ENCODE results near the gene ZNF695. TPM values are rescaled to one million over a fixed set of nuclear protein-coding genes. Genes with fewer than 3 reads are reported as not detected.
A peak's percentile ranks its signal among the peaks of the same experiment; 100 is the strongest.
"Not testable (repeated sequence)": the region's sequence is repeated elsewhere in the genome, so short reads cannot be mapped to it uniquely, and the experiment has no call there.

The ZNF695 gene
- under 1 TPM; 0.23 to 0.82 TPM for total RNA-seq

DNA sequence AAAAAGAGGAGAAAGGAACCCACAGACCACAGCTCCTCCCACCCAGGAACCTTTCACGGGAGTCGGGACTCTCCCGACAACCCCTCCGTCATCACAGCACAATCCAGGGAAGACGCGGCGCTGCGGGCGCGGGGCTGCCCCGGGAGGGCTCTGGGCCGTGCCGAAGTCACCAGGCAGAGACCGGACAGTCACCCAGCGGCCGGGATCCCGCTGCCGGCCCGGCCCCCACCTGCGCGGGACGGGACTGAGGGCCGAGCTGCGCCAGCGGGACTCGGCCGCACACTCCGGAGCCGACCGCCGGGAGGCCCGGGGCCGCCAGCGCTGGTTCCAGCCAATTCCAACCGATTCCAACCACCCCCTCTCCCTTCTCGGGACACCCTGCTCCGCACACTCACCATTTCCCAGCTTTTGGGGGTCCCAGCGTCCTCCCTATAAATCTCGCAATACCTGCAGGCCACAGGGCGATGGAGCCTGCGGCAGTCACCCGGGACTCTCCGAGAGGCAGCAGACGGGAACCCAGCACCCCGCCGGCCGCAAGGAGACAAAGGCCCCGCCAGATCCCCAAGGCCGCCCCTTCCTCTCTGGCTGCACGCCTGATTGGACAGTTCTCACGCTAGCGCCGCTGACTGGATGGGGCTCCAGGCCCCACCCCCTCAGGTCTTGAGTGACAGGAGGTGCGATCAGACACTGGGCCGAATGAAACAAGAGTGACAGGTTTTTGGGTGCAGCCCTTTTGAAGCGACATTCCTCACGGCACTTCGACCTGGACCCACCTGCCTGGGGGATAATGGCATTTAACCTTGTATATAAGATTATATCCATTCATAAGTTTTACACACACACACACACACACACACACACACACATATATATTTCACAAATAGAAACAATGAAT is at the start of gene ZNF695:
ZNF695 (minus strand) TSS at position 547 of the 895 bp plus-strand sequence; CDS start at position 398, 149 bp downstream.
- Mint-ChIP-seq H3K36me3 (peaks cover 6% of the 10 kb centered on the region), H3K27me3 (peaks cover 19% of the 10 kb centered on the region), H3K4me1 (no peaks in the 10 kb centered on the region), H3K9me3 (ENCODE audit: low read depth) (peaks cover 5% of the 10 kb centered on the region), H3K4me3 (peak within 1 kb of the TSS; percentile 65), H3K27ac (no peak within 1 kb of the TSS)
- DNase-seq = peak; percentile 65
- CTCF ChIA-PET = no interaction called here
- ATAC-seq = peak; percentile 80

GRCh38 chr1:247056071-247056470 is 48.2 kb upstream of the ZNF695 start:
- CTCF ChIA-PET = no interaction called here
- peaks cover 36% of the 10 kb centered on the region for H3K9me3 Mint-ChIP-seq (ENCODE audit: low read depth)
- ATAC-seq (no peak), DNase-seq (no peak)
- peaks cover 9% of the 10 kb centered on the region for H3K4me1 Mint-ChIP-seq
- H3K27me3 Mint-ChIP-seq = no peaks in the 10 kb centered on the region
- no peak overlapping the region for H3K27ac Mint-ChIP-seq
- H3K36me3 Mint-ChIP-seq = peaks cover 36% of the 10 kb centered on the region
- no peak overlapping the region for H3K4me3 Mint-ChIP-seq

- DNase-seq = no peak
- Mint-ChIP-seq H3K9me3 (ENCODE audit: low read depth) (peaks cover 38% of the 10 kb centered on the region), H3K36me3 (peaks cover 38% of the 10 kb centered on the region), H3K4me1 (peaks cover 9% of the 10 kb centered on the region), H3K27ac (no peak overlapping the region), H3K4me3 (no peak overlapping the region), H3K27me3 (no peaks in the 10 kb centered on the region)
- no peak for ATAC-seq
- CTCF ChIA-PET = no interaction called here
Measured at GRCh38 chr1:247054992-247055415, 47.1 kb upstream of the ZNF695 start.

DNA sequence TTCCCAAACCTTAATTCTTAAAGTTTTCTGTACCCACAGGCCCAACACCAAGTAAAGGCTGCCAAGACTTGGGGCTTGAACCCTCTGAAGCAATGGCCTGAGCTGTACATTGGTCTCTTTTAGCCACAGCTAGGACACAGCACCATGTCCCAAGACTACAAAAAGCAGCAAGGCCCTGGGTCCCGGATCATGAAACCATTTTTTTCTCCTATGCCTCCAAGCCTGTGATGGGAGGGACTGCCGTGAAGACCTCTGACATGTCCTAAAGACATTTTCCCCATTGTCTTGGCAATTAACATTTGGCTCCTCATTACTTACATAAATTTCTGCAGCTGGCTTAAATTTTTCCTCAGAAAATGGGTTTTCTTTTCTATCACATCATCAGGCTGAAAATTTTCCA is 39.8 kb upstream of the ZNF695 start:
- no peaks in the 10 kb centered on the region for H3K4me1 Mint-ChIP-seq
- peaks cover 21% of the 10 kb centered on the region for H3K36me3 Mint-ChIP-seq
- peaks cover 38% of the 10 kb centered on the region for H3K9me3 Mint-ChIP-seq (ENCODE audit: low read depth)

GRCh38 chr1:247047260-247047659 is 39.4 kb upstream of the ZNF695 start:
- Mint-ChIP-seq H3K9me3 (ENCODE audit: low read depth) (peaks cover 36% of the 10 kb centered on the region), H3K4me1 (no peaks in the 10 kb centered on the region), H3K27me3 (no peaks in the 10 kb centered on the region), H3K36me3 (peaks cover 23% of the 10 kb centered on the region), H3K27ac (no peak overlapping the region), H3K4me3 (no peak overlapping the region)
- CTCF ChIA-PET = no interaction called here
- DNase-seq (no peak), ATAC-seq (no peak)

More for the DNA sequence above, 39.8 kb upstream of the ZNF695 start:
- no peaks in the 10 kb centered on the region for H3K27me3 Mint-ChIP-seq
- ATAC-seq (no peak), DNase-seq (no peak)
- H3K27ac Mint-ChIP-seq = no peak overlapping the region
- no peak overlapping the region for H3K4me3 Mint-ChIP-seq
- CTCF ChIA-PET = no interaction called here

GRCh38 chr1:247043406-247043805 is 35.5 kb upstream of the ZNF695 start:
- peaks cover 33% of the 10 kb centered on the region for H3K9me3 Mint-ChIP-seq (ENCODE audit: low read depth)
- peaks cover 27% of the 10 kb centered on the region for H3K36me3 Mint-ChIP-seq
- no peak for DNase-seq
- no peaks in the 10 kb centered on the region for H3K27me3 Mint-ChIP-seq
- ATAC-seq = no peak
- H3K4me1 Mint-ChIP-seq = no peaks in the 10 kb centered on the region
- no peak overlapping the region for H3K27ac Mint-ChIP-seq
- no peak overlapping the region for H3K4me3 Mint-ChIP-seq
- CTCF ChIA-PET = no interaction called here

DNA sequence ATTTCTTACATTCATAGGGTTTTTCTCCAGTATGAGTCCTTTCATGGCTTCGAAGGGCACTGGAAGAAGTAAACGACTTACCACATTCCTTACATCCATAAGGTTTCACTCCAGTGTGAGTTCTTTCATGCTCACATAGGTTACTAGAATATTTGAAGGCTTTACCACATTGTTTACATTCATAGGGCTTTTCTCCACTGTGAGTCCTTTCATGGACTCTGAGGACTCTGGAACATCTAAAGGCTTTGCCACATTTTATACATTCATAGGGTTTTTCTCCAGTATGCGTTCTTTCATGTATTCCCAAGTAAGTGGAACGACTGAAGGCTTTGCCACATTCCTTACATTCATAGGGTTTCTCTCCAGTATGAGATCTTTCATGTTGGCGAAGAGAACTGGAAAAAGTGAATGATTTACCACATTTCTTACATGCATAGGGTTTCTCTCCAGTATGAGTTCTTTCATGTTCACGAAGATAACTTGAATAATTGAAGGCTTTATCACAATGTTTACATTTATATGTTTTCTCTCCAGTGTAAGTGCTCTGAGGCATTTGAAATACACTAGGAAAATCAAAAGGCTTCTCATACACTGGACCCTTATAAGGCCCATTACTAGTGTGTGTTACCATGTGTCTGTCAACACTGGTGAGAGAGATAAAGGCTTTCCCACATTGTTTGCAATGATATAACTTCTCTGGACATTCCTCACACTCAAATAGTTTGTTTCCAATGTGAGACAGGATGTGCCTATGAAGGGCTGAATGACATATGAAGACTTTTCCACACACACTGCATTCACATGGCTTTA is 29.9 kb upstream of the ZNF695 start:
- no peak for ATAC-seq
- H3K36me3 Mint-ChIP-seq = peaks cover 52% of the 10 kb centered on the region
- H3K9me3 Mint-ChIP-seq (ENCODE audit: low read depth) = peaks cover 43% of the 10 kb centered on the region
- no peaks in the 10 kb centered on the region for H3K4me1 Mint-ChIP-seq
- no peak overlapping the region for H3K4me3 Mint-ChIP-seq
- no peaks in the 10 kb centered on the region for H3K27me3 Mint-ChIP-seq
- CTCF ChIA-PET = no interaction called here
- H3K27ac Mint-ChIP-seq = no peak overlapping the region
- no peak for DNase-seq

- H3K27ac Mint-ChIP-seq, H3K27me3 Mint-ChIP-seq, H3K4me3 Mint-ChIP-seq, ATAC-seq, CTCF ChIA-PET, H3K4me1 Mint-ChIP-seq, DNase-seq: not testable (repeated sequence)
- H3K36me3 Mint-ChIP-seq = peaks cover 31% of the 10 kb centered on the region
- H3K9me3 Mint-ChIP-seq (ENCODE audit: low read depth) = peaks cover 31% of the 10 kb centered on the region
Measured at GRCh38 chr1:247032306-247032705, 24.4 kb upstream of the ZNF695 start.

GRCh38 chr1:247024658-247025057 is 16.8 kb upstream of the ZNF695 start:
- CTCF ChIA-PET, H3K27me3 Mint-ChIP-seq, H3K27ac Mint-ChIP-seq: not testable (repeated sequence)

DNA sequence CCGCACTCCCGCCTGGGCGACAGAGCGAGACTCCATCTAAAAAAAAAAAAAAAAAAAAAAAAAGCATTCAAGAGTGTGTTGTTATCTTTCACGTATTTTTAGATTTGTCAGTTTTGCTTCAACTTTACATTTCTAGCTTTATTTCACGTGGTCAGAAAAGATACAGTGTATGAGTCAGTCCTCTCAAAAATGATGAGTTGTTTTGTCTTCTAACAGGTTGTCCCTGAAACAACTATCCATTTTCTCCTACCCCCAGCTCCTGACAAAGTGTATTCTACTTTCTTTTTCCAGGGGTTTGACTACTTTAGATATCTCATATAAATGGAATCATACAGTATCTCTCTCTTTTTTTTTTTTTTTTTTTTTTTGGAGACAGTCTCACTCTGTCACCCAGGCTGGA is 5.5 kb upstream of the ZNF695 start:
- no peaks in the 10 kb centered on the region for H3K4me1 Mint-ChIP-seq
- peaks cover 3% of the 10 kb centered on the region for H3K27me3 Mint-ChIP-seq
- H3K4me3 Mint-ChIP-seq = no peak overlapping the region
- peaks cover 4% of the 10 kb centered on the region for H3K36me3 Mint-ChIP-seq
- H3K9me3 Mint-ChIP-seq (ENCODE audit: low read depth) = peaks cover 6% of the 10 kb centered on the region
- DNase-seq (no peak), ATAC-seq (no peak)
- CTCF ChIA-PET = no interaction called here
- no peak overlapping the region for H3K27ac Mint-ChIP-seq

More at GRCh38 chr1:247024658-247025057, 16.8 kb upstream of the ZNF695 start:
- H3K4me1 Mint-ChIP-seq, ATAC-seq, DNase-seq, H3K36me3 Mint-ChIP-seq, H3K4me3 Mint-ChIP-seq: not testable (repeated sequence)
- peaks cover 24% of the 10 kb centered on the region for H3K9me3 Mint-ChIP-seq (ENCODE audit: low read depth)

DNA sequence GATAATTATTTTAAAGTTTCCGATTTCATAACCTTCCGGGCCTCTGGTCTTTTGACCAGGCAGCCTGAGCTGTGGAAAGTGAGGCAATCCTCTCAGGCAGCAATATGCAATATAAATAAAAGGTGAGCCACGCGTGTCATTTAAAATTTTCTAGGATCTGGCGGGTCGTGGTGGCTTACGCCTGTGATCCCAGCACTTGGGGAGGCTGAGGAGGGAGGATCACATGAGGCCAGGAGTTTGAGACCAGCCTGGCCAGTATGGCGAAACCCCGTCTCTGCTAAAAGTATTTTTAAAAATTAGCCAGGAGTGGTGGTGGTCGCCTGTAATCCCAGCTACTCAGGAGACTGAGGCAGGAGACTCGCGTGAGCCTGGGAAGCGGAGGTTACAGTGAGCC is 546 bp upstream of the ZNF695 start:
- no peak overlapping the region for H3K4me3 Mint-ChIP-seq
- CTCF ChIA-PET = no interaction called here
- no peak overlapping the region for H3K27ac Mint-ChIP-seq
- peaks cover 6% of the 10 kb centered on the region for H3K36me3 Mint-ChIP-seq
- ATAC-seq (no peak), DNase-seq (no peak)
- no peaks in the 10 kb centered on the region for H3K4me1 Mint-ChIP-seq
- peaks cover 19% of the 10 kb centered on the region for H3K27me3 Mint-ChIP-seq
- peaks cover 5% of the 10 kb centered on the region for H3K9me3 Mint-ChIP-seq (ENCODE audit: low read depth)

DNA sequence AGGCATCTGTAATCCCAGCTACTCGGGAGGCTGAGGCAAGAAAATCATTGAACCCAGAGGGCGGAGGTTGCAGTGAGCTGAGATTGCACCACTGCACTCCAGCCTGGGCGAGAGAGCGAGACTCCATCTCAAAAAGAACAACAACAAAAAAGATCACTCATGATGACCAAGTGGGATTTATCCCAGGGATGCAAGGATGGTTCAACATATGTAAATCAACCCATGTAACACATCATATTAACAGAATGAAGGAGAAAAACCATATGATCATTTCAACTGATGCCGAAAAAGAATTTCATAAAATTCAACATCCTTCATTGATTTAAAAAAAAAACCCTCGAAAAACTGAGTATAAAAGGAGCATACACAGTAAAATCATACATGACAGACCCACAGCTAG is 3.8 kb downstream of the ZNF695 start:
- CTCF ChIA-PET, H3K27ac Mint-ChIP-seq, ATAC-seq, DNase-seq, H3K36me3 Mint-ChIP-seq, H3K4me3 Mint-ChIP-seq, H3K4me1 Mint-ChIP-seq: not testable (repeated sequence)
- H3K9me3 Mint-ChIP-seq (ENCODE audit: low read depth) = peaks cover 15% of the 10 kb centered on the region
- H3K27me3 Mint-ChIP-seq = peaks cover 19% of the 10 kb centered on the region

DNA sequence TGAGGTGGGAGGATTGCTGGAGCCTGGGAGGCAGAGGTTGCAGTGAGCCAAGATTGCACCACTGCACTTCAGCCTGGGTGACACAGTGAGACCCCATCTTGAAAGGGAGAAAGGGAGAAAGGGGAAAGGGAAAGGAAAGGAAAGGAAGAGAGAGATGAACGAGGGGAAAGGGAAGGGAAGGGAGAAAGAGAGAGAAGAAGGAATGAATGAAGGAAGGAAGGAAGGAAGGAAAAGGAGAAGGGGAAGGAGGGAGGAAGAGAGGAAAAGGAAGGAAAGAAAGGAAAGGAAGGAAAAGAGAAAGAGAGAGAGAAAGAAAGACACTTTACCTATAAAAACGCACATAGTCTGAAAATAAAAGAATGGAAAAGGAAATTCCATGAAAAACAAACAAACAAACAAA is 18.0 kb downstream of the ZNF695 start:
- CTCF ChIA-PET = no interaction called here
- DNase-seq (no peak), ATAC-seq (no peak)
- H3K9me3 Mint-ChIP-seq (ENCODE audit: low read depth) = peaks cover 47% of the 10 kb centered on the region
- H3K4me3 Mint-ChIP-seq = no peak overlapping the region
- peaks cover 19% of the 10 kb centered on the region for H3K36me3 Mint-ChIP-seq
- H3K27me3 Mint-ChIP-seq = no peaks in the 10 kb centered on the region
- H3K27ac Mint-ChIP-seq = no peak overlapping the region
- H3K4me1 Mint-ChIP-seq = no peaks in the 10 kb centered on the region

- Mint-ChIP-seq H3K9me3 (ENCODE audit: low read depth) (peaks cover 47% of the 10 kb centered on the region), H3K27me3 (no peaks in the 10 kb centered on the region), H3K27ac (no peak overlapping the region), H3K36me3 (peaks cover 19% of the 10 kb centered on the region), H3K4me3 (no peak overlapping the region), H3K4me1 (no peaks in the 10 kb centered on the region)
- CTCF ChIA-PET = no interaction called here
- no peak for DNase-seq
- ATAC-seq = no peak
Measured at GRCh38 chr1:246988316-246988715, 19.5 kb downstream of the ZNF695 start.

All from activated CD8-positive, alpha-beta memory T cell treated with anti-CD3 and anti-CD28 coated beads, Interleukin-2, amount 10 ng/mL, durations not matched to agents 7 days and 5 days (primary cell).